B cell (primary cell): ENCODE data around the gene NLGN1. TPM values are rescaled to one million over a fixed set of nuclear protein-coding genes. Genes with fewer than 3 reads are reported as not detected.

Source experiments
- ATAC-seq: fragments of 200-7000 bp; cut with Tn5 transposase; one replicate; pipeline ENCODE4 v1.10.0; 2021; ENCODE audit warnings: low read depth, mild to moderate bottlenecking, moderate number of reproducible peaks, moderate library complexity
- CTCF ChIA-PET: fragments of 350-600 bp; sonication (Branson Sonifier 250); formaldehyde crosslinking; loops from one replicate; lab custom pipeline; 2021; ENCODE audit warnings: antibody characterized with exemption, inconsistent platforms; lab: Charles Lee
- POLR2A ChIA-PET: fragments of 350-600 bp; sonication (Branson Sonifier 250); formaldehyde crosslinking; loops from one replicate; lab custom pipeline; 2021; ENCODE audit warnings: antibody characterized with exemption; lab: Charles Lee
- DNase-seq: peaks from one replicate; pipeline ENCODE4 v3.0.0; 2013
- H2AFZ ChIP-seq: 2 replicates; pipeline ENCODE4 v1.6.1; 2012; ENCODE audit warnings: mild to moderate bottlenecking, low read depth, low read length; ENCODE audit not compliant: insufficient read depth, poor library complexity, severe bottlenecking
- H3K27ac ChIP-seq, 2 donors: 1 replicate in 1 of 2; 2 replicates in 1 of 2; pipeline ENCODE4 v1.5.1; 2012 to 2013; ENCODE audit warnings: low read length in 2 of 2, mild to moderate bottlenecking in 2 of 2, moderate library complexity in 1 of 2
- H3K27me3 ChIP-seq, 4 experiments: fragments of 200-600 bp in 1 of 4; sonication (generic) in 1 of 4; replicated peaks in 1 of 4; 1 replicate in 2 of 4; 2 replicates in 2 of 4; pipeline versions ENCODE4 v1.6.1 to v1.7.0; 2013 to 2016; ENCODE audit warnings: low read length in 3 of 4, mild to moderate bottlenecking in 2 of 4, mixed read lengths in 1 of 4, moderate library complexity in 1 of 4; ENCODE audit not compliant: insufficient read depth in 4 of 4, control insufficient read depth in 3 of 4; ENCODE audit errors: control extremely low read depth in 1 of 4
- H3K36me3 ChIP-seq, 2 experiments: replicated peaks in 1 of 2; 1 replicate in 1 of 2; 2 replicates in 1 of 2; pipeline versions ENCODE4 v1.6.1 to v1.7.1; 2013; ENCODE audit warnings: low read length in 1 of 2; ENCODE audit not compliant: insufficient read depth in 2 of 2, control insufficient read depth in 1 of 2; ENCODE audit errors: control extremely low read depth in 1 of 2, extremely low read depth in 1 of 2
- H3K4me1 ChIP-seq, 2 donors: fragments of 200-600 bp in 1 of 2; sonication (generic) in 1 of 2; 1 replicate in 1 of 2; 2 replicates in 1 of 2; pipeline versions ENCODE4 v1.5.1 to v1.6.1; 2013 to 2017; ENCODE audit warnings: low read length in 2 of 2; ENCODE audit not compliant: control insufficient read depth in 2 of 2, insufficient read depth in 2 of 2
- H3K4me2 ChIP-seq: replicated peaks from 2 replicates; pipeline ENCODE3; 2012; ENCODE audit warnings: mild to moderate bottlenecking, low read depth, low read length; ENCODE audit not compliant: poor library complexity, severe bottlenecking
- H3K4me3 ChIP-seq, 5 experiments: fragments of 200-600 bp in 1 of 5; sonication (generic) in 1 of 5; 1 replicate in 3 of 5; 2 replicates in 2 of 5; pipeline versions ENCODE4 v1.5.1 to v1.7.0; 2011 to 2016; ENCODE audit warnings: low read length in 4 of 5, mild to moderate bottlenecking in 4 of 5, low read depth in 2 of 5, control low read depth in 1 of 5, moderate library complexity in 1 of 5; ENCODE audit not compliant: insufficient read depth in 1 of 5; ENCODE audit errors: control extremely low read depth in 1 of 5, extremely low read depth in 1 of 5
- H3K79me2 ChIP-seq: fragments of 200-600 bp; sonication (generic); one replicate; pipeline ENCODE4 v1.6.0; 2016; ENCODE audit warnings: low read length; ENCODE audit not compliant: control insufficient read depth, insufficient read depth
- H3K9ac ChIP-seq: fragments of 200-600 bp; sonication (generic); 2 replicates; pipeline ENCODE4 v1.6.1; 2017; ENCODE audit warnings: mild to moderate bottlenecking, low read length, moderate library complexity
- H3K9me3 ChIP-seq, 3 donors: one replicate each; pipeline versions ENCODE4 v1.6.1 to v1.7.1; 2013; ENCODE audit warnings: low read length in 2 of 3; ENCODE audit not compliant: control insufficient read depth in 2 of 3, insufficient read depth in 1 of 3; ENCODE audit errors: control extremely low read depth in 1 of 3
- H4K20me1 ChIP-seq: 2 replicates; pipeline ENCODE4 v1.6.0; 2012; ENCODE audit warnings: mild to moderate bottlenecking, low read length; ENCODE audit not compliant: insufficient read depth, control insufficient read depth, poor library complexity, severe bottlenecking
- H3K27ac Mint-ChIP-seq: one replicate; pipeline ENCODE4 v1.8.0; 2021; ENCODE audit warnings: mixed read lengths
- H3K27me3 Mint-ChIP-seq: one replicate; pipeline ENCODE4 v1.8.0; 2021; ENCODE audit warnings: mixed read lengths
- H3K4me1 Mint-ChIP-seq: one replicate; pipeline ENCODE4 v1.8.0; 2021; ENCODE audit warnings: mixed read lengths
- H3K4me3 Mint-ChIP-seq: one replicate; pipeline ENCODE4 v1.8.0; 2021; ENCODE audit warnings: mixed read lengths
- H3K9me3 Mint-ChIP-seq: one replicate; pipeline ENCODE4 v1.8.0; 2022; ENCODE audit warnings: mixed read lengths; ENCODE audit not compliant: insufficient read depth
- CTCF ChIP-seq: fragments of 200-600 bp; IDR thresholded peaks from one replicate; pipeline ENCODE4 v1.8.0; 2022; ENCODE audit warnings: antibody characterized with exemption, mild to moderate bottlenecking
- EZH2 ChIP-seq: IDR thresholded peaks from 2 replicates; pipeline ENCODE4 v1.6.1; 2012; ENCODE audit warnings: borderline replicate concordance, low read depth, mild to moderate bottlenecking, moderate library complexity, low read length; ENCODE audit not compliant: insufficient read depth, poor library complexity, severe bottlenecking
- WGBS: methylation state at CpG from one replicate; pipeline ENCODE4 v1.1.5; 2013; ENCODE audit warnings: missing lambda C conversion rate; ENCODE audit not compliant: insufficient coverage; 5-methylcytosine and 5-hydroxymethylcytosine counted together
- intact Hi-C: fragments of 100-400 bp; cut with micrococcal nuclease; formaldehyde crosslinking; loops from one replicate; pipeline ENCODE4 v1.10.0; 2022
- polyA plus RNA-seq: library from polyadenylated mRNA; depleted of rRNA; stranded (reverse); fragments of >200 nt; gene quantifications from 2 replicates; pipeline ENCODE4 v1.2.3, GENCODE V29; 2012
- total RNA-seq, 2 donors: library from RNA; stranded (reverse); fragments of 120-200 nt in 1 of 2; gene quantifications; 1 replicate in 1 of 2; 2 replicates in 1 of 2; pipeline versions ENCODE4 v1.2.3 to v1.2.4, GENCODE V29; 2013 to 2022

Gene NLGN1
- total and polyA plus RNA-seq, 2 donors (not counting 1 experiment from before 2014, with no cell fraction given), result not detected

GRCh38 chr3:173936316-173936715 is 538.8 kb downstream of the NLGN1 start:
- Histone ChIP-seq H3K27ac (no peak overlapping the region), H3K4me3 (no peak overlapping the region), H3K4me1 (no peaks in the 10 kb centered on the region), H3K79me2 (no peaks in the 10 kb centered on the region), H4K20me1 (no peaks in the 10 kb centered on the region), H3K36me3 (no peaks in the 10 kb centered on the region), H3K9me3 (no peaks in the 10 kb centered on the region), H3K4me2 (no peak overlapping the region), H3K9ac (no peak overlapping the region), H3K27me3 (no peaks in the 10 kb centered on the region), H2AFZ (no peak overlapping the region)
- no peaks in the 10 kb centered on the region for H3K4me1 Mint-ChIP-seq
- intact Hi-C loops, result no loop called here
- ChIA-PET POLR2A (no interaction called here), CTCF (no interaction called here)
- H3K4me3 Mint-ChIP-seq, result no peak overlapping the region
- no peaks in the 10 kb centered on the region for H3K27me3 Mint-ChIP-seq
- no CpG with 5 or more reads among the region's 2 CpGs for WGBS
- H3K27ac Mint-ChIP-seq, result no peak overlapping the region
- no peak for TF ChIP-seq EZH2
- no peak for TF ChIP-seq CTCF
- no peaks in the 10 kb centered on the region for H3K9me3 Mint-ChIP-seq
- DNase-seq, result no peak
- no peak for ATAC-seq

- DNase-seq, result no peak
- Histone ChIP-seq H3K4me2 (no peak overlapping the region), H3K9me3 (no peaks in the 10 kb centered on the region), H4K20me1 (no peaks in the 10 kb centered on the region), H3K36me3 (no peaks in the 10 kb centered on the region), H3K4me1 (no peaks in the 10 kb centered on the region), H3K27me3 (no peaks in the 10 kb centered on the region), H3K4me3 (no peak overlapping the region), H3K79me2 (no peaks in the 10 kb centered on the region), H3K9ac (no peak overlapping the region), H3K27ac (no peak overlapping the region), H2AFZ (no peak overlapping the region)
- H3K4me3 Mint-ChIP-seq, result no peak overlapping the region
- ChIA-PET CTCF (no interaction called here), POLR2A (no interaction called here)
- no peaks in the 10 kb centered on the region for H3K27me3 Mint-ChIP-seq
- TF ChIP-seq CTCF (no peak), EZH2 (no peak)
- intact Hi-C loops, result no loop called here
- no peak for ATAC-seq
- WGBS, result 100% methylated on average over 1 of the region's 4 CpGs
- no peaks in the 10 kb centered on the region for H3K4me1 Mint-ChIP-seq
- H3K27ac Mint-ChIP-seq, result no peak overlapping the region
- no peaks in the 10 kb centered on the region for H3K9me3 Mint-ChIP-seq
Measured at GRCh38 chr3:173938159-173938558, 540.6 kb downstream of the NLGN1 start.
